GM12878 (cell line): Measurements from ENCODE around the gene FCER2. TPM values are rescaled to one million over a fixed set of nuclear protein-coding genes. Genes with fewer than 3 reads are reported as not detected.

Source experiments
- NBN ChIP-seq: fragments of 450-650 bp; IDR thresholded peaks from 2 replicates; pipeline ENCODE4 v1.6.1; 2016
- POLR2A ChIP-seq: IDR thresholded peaks from 2 replicates; pipeline ENCODE4 v1.6.1; 2011; ENCODE audit warnings: low read depth, mild to moderate bottlenecking, low read length
- RAD51 ChIP-seq: fragments of 450-650 bp; IDR thresholded peaks from 2 replicates; pipeline ENCODE4 v1.6.1; 2016; ENCODE audit warnings: moderate library complexity, mild to moderate bottlenecking, inconsistent platforms
- RFX5 ChIP-seq: IDR thresholded peaks from 2 replicates; pipeline ENCODE4 v1.6.1; 2011; ENCODE audit warnings: low read depth, low read length, improper control_type of control experiment
- polyA plus RNA-seq, 11 experiments: library from polyadenylated mRNA; depleted of rRNA in 4 of 11; unstranded in 6 of 11; stranded (reverse) in 5 of 11; fragments of >200 nt; fragmentation: Nextera tagmentation in 4 of 11; fragmentation: Illumina TruSeq in 1 of 11; extraction: Ambion mirVana in 4 of 11; extraction: Trizol in 1 of 11; gene quantifications; 1 replicate in 1 of 11; 2 replicates in 10 of 11; pipeline versions ENCODE4 v1.2.1 to v1.2.3, GENCODE V29; 2011 to 2016; ENCODE audit warnings: inconsistent platforms in 2 of 11, missing spikeins in 2 of 11, low read depth in 1 of 11
- total RNA-seq, 4 experiments: library from RNA; depleted of rRNA in 3 of 4; stranded (reverse); fragments of >200 nt in 3 of 4; fragmentation: Illumina TruSeq in 1 of 4; extraction: Trizol in 1 of 4; gene quantifications; 2 replicates each; pipeline versions ENCODE4 v1.2.1 to v1.2.3, GENCODE V29; 2013 to 2021
- TF ChIP-seq, protein P1 (sequence below): fragments of 450-650 bp; IDR thresholded peaks from 2 replicates; pipeline ENCODE4 v1.6.1; 2018; ENCODE audit warnings: borderline replicate concordance, mild to moderate bottlenecking; ENCODE audit not compliant: partially characterized antibody
- TF ChIP-seq, protein P2 (sequence below): fragments of 450-650 bp; IDR thresholded peaks from 2 replicates; pipeline ENCODE4 v1.6.1; 2017; ENCODE audit warnings: borderline replicate concordance
- TF ChIP-seq, protein P3 (sequence below): fragments of 450-650 bp; conservative IDR thresholded peaks from 2 replicates; pipeline ENCODE4 v1.6.1; 2017; ENCODE audit warnings: mild to moderate bottlenecking, moderate library complexity

FCER2 gene
- total and polyA plus RNA-seq, 10 of the 15 experiments (the other 5 are each of a cell fraction or from before 2014, with no cell fraction given) = 44.0 to 424 (median 241) TPM

DNA sequence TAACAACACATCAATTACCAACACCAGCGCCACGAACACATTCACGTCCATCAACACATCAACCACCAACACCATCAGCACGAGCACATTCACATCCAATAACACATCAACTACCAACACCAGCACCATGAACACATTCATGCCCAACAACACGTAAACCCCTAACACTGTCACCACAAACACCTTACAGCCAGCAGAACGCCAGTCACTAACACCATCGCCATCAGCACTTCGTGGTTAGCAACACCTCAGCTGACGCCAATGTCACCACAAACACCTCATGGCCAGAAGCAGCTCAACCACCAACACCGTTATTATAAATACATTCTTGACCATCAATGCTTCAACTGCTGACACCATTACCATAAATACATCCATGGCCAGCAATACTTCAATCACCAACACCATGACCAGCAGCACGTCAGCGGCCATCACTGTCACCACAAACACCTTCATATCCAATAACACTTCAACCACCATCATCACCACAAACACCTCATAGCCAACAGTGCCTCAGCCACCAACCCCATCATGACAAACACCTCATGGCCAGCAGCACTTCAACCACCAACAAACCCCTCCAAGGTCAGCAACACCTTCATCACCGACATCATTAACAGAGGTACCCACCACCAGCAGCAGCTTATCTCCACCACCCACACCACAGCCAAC lies 9.4 kb downstream of the FCER2 start (continued):
- TF ChIP-seq, protein P1, sequence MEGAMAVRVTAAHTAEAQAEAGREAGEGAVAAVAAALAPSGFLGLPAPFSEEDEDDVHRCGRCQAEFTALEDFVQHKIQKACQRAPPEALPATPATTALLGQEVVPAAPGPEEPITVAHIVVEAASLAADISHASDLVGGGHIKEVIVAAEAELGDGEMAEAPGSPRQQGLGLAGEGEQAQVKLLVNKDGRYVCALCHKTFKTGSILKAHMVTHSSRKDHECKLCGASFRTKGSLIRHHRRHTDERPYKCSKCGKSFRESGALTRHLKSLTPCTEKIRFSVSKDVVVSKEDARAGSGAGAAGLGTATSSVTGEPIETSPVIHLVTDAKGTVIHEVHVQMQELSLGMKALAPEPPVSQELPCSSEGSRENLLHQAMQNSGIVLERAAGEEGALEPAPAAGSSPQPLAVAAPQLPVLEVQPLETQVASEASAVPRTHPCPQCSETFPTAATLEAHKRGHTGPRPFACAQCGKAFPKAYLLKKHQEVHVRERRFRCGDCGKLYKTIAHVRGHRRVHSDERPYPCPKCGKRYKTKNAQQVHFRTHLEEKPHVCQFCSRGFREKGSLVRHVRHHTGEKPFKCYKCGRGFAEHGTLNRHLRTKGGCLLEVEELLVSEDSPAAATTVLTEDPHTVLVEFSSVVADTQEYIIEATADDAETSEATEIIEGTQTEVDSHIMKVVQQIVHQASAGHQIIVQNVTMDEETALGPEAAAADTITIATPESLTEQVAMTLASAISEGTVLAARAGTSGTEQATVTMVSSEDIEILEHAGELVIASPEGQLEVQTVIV = peak; percentile 59
- TF ChIP-seq NBN (peak; percentile 98), RFX5 (no peak), RAD51 (peak; percentile 53; the same call in 1 of the 2 replicates), POLR2A (peak; percentile 50; the same call in 1 of the 2 replicates)
- TF ChIP-seq, protein P2, sequence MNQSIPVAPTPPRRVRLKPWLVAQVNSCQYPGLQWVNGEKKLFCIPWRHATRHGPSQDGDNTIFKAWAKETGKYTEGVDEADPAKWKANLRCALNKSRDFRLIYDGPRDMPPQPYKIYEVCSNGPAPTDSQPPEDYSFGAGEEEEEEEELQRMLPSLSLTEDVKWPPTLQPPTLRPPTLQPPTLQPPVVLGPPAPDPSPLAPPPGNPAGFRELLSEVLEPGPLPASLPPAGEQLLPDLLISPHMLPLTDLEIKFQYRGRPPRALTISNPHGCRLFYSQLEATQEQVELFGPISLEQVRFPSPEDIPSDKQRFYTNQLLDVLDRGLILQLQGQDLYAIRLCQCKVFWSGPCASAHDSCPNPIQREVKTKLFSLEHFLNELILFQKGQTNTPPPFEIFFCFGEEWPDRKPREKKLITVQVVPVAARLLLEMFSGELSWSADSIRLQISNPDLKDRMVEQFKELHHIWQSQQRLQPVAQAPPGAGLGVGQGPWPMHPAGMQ = peak; percentile 77
- TF ChIP-seq, protein P3, sequence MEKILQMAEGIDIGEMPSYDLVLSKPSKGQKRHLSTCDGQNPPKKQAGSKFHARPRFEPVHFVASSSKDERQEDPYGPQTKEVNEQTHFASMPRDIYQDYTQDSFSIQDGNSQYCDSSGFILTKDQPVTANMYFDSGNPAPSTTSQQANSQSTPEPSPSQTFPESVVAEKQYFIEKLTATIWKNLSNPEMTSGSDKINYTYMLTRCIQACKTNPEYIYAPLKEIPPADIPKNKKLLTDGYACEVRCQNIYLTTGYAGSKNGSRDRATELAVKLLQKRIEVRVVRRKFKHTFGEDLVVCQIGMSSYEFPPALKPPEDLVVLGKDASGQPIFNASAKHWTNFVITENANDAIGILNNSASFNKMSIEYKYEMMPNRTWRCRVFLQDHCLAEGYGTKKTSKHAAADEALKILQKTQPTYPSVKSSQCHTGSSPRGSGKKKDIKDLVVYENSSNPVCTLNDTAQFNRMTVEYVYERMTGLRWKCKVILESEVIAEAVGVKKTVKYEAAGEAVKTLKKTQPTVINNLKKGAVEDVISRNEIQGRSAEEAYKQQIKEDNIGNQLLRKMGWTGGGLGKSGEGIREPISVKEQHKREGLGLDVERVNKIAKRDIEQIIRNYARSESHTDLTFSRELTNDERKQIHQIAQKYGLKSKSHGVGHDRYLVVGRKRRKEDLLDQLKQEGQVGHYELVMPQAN = no peak
